ENCODE results near the gene NAPA.

The NAPA gene

GRCh38 chr19:47510516-47511127 lies 4.2 kb downstream of the NAPA start:
- no peak overlapping the region for H3K4me3 ChIP-seq (ENCODE audit: low read depth, low read length)

GRCh38 chr19:47509973-47510372 lies 4.9 kb downstream of the NAPA start:
- H3K27me3 ChIP-seq (ENCODE audit: control insufficient read depth, insufficient read depth, low read length): no peaks in the 10 kb centered on the region
- no peaks in the 10 kb centered on the region for H3K9me3 ChIP-seq (ENCODE audit: control insufficient read depth, insufficient read depth, low read length)
- H3K27ac ChIP-seq (ENCODE audit: low read depth, low read length): no peak overlapping the region
- H3K36me3 ChIP-seq (ENCODE audit: control insufficient read depth, insufficient read depth, low read length): no peaks in the 10 kb centered on the region
- no peak overlapping the region for H3K4me3 ChIP-seq (ENCODE audit: low read depth, low read length)
- no peak overlapping the region for H3K9ac ChIP-seq (ENCODE audit: low read depth, low read length)
- H3K4me1 ChIP-seq (ENCODE audit: control insufficient read depth, insufficient read depth, low read length): peaks cover 10% of the 10 kb centered on the region

More at GRCh38 chr19:47510516-47511127, 4.2 kb downstream of the NAPA start:
- Histone ChIP-seq H3K4me1 (ENCODE audit: control insufficient read depth, insufficient read depth, low read length) (peaks cover 10% of the 10 kb centered on the region), H3K9ac (ENCODE audit: low read depth, low read length) (no peak overlapping the region), H3K27me3 (ENCODE audit: control insufficient read depth, insufficient read depth, low read length) (no peaks in the 10 kb centered on the region), H3K27ac (ENCODE audit: low read depth, low read length) (no peak overlapping the region), H3K9me3 (ENCODE audit: control insufficient read depth, insufficient read depth, low read length) (no peaks in the 10 kb centered on the region), H3K36me3 (ENCODE audit: control insufficient read depth, insufficient read depth, low read length) (no peaks in the 10 kb centered on the region)

DNA sequence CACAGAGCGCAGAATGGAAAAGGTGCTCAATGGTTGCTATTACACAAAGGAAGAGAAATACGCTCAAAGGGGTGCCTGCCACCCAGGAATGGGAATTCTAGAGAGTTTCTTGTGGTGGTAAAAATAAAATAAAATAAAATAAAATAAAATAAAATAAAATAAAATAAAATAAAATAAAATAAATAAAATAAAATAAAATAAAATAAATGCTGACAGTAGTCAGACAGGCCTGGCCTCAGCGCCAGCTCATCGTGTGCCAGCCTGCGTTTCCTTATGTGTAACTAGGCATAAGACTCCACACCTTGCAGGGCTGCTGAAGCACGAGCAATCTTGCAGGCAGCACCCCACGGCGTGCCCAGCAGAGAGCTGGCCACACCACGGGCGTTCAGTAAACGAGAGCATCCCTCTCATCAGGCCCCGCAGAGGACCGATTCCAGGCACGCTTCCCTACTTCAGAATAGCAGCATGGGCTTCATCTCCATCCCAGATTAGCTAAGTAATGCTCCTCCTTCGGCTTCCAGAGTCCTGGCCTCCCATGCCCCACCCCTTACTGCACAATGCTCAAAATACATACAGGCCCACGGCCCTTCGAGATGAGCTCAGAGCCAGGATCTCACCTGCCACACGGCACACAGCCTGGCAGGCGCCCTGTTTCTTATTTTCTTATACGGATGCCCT lies 5.6 kb downstream of the NAPA start:
- H3K9ac ChIP-seq (ENCODE audit: low read depth, low read length): no peak overlapping the region
- H3K4me1 ChIP-seq (ENCODE audit: control insufficient read depth, insufficient read depth, low read length): peaks cover 10% of the 10 kb centered on the region
- no peak overlapping the region for H3K4me3 ChIP-seq (ENCODE audit: low read depth, low read length)
- no peaks in the 10 kb centered on the region for H3K27me3 ChIP-seq (ENCODE audit: control insufficient read depth, insufficient read depth, low read length)
- 0 out of 2 replicates have a peak, but pooled peaks cover 3% of the 10 kb centered on the region for H3K36me3 ChIP-seq (ENCODE audit: control insufficient read depth, insufficient read depth, low read length)
- no peak overlapping the region for H3K27ac ChIP-seq (ENCODE audit: low read depth, low read length)
- H3K9me3 ChIP-seq (ENCODE audit: control insufficient read depth, insufficient read depth, low read length): no peaks in the 10 kb centered on the region

GRCh38 chr19:47508721-47509120 lies 6.1 kb downstream of the NAPA start:
- no peak overlapping the region for H3K9ac ChIP-seq (ENCODE audit: low read depth, low read length)
- H3K9me3 ChIP-seq (ENCODE audit: control insufficient read depth, insufficient read depth, low read length): no peaks in the 10 kb centered on the region
- peaks cover 8% of the 10 kb centered on the region for H3K4me1 ChIP-seq (ENCODE audit: control insufficient read depth, insufficient read depth, low read length)
- H3K36me3 ChIP-seq (ENCODE audit: control insufficient read depth, insufficient read depth, low read length): peaks cover 7% of the 10 kb centered on the region; the same call in 1 of the 2 replicates
- H3K27me3 ChIP-seq (ENCODE audit: control insufficient read depth, insufficient read depth, low read length): no peaks in the 10 kb centered on the region
- no peak overlapping the region for H3K4me3 ChIP-seq (ENCODE audit: low read depth, low read length)
- H3K27ac ChIP-seq (ENCODE audit: low read depth, low read length): peak overlapping the region; percentile 27

DNA sequence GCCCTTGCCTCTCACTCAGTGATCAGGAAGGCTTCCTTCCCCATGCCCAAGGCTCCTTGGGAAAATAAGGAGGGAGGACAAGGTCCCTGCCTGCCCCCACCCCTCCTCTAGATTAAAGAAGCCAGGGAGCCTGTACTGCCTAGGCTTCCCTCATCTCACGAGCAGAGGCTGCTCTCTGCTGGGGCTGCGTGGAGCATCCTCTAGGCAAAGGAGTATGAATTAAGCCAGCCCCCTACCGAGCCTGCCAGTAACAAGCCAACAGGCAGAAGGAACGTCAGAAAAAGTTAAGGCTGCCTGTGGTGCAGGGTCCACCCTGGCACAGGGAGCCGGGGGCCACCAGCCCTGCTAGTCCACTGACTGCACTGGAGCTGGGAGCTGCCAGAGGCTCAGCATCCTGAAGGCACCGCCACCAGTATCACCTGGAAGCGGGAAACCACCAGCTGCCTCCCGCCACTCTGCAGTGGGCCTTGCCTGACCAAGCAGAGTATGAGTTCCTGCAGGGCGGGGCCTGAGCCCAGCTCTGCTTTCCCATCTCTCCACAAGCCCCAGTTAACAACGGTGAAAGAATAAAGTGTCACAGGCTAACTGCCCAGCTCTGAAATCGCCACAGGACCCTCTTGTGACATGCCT lies 6.8 kb downstream of the NAPA start:
- Histone ChIP-seq H3K36me3 (ENCODE audit: control insufficient read depth, insufficient read depth, low read length) (peaks cover 13% of the 10 kb centered on the region; the same call in 1 of the 2 replicates), H3K9me3 (ENCODE audit: control insufficient read depth, insufficient read depth, low read length) (no peaks in the 10 kb centered on the region), H3K27me3 (ENCODE audit: control insufficient read depth, insufficient read depth, low read length) (no peaks in the 10 kb centered on the region), H3K4me3 (ENCODE audit: low read depth, low read length) (no peak overlapping the region), H3K9ac (ENCODE audit: low read depth, low read length) (no peak overlapping the region), H3K27ac (ENCODE audit: low read depth, low read length) (peak overlapping the region; percentile 27), H3K4me1 (ENCODE audit: control insufficient read depth, insufficient read depth, low read length) (peaks cover 8% of the 10 kb centered on the region)

DNA sequence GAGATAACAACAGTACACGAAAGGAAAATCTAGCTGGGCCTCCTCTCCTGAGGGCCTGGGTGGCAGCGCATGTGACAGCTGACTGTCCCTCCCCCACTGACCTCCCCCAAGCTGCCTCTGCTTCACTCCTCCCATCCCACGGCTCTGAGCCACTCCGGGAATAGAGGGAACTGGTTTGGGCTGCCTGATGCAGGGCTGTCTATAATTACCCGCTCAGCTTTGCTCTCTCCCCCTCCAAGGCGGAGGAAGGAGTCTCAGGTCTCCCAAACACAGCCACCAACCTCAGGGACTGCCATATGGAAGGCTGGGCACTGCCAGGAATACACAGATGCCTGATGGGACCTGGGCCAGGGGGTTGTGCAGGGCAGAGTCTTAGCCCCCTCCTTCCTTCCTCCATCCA lies 7.9 kb downstream of the NAPA start:
- peaks cover 8% of the 10 kb centered on the region for H3K4me1 ChIP-seq (ENCODE audit: control insufficient read depth, insufficient read depth, low read length)
- H3K27me3 ChIP-seq (ENCODE audit: control insufficient read depth, insufficient read depth, low read length): no peaks in the 10 kb centered on the region
- no peak overlapping the region for H3K27ac ChIP-seq (ENCODE audit: low read depth, low read length)
- peaks cover 20% of the 10 kb centered on the region; the same call in 1 of the 2 replicates for H3K36me3 ChIP-seq (ENCODE audit: control insufficient read depth, insufficient read depth, low read length)
- H3K9me3 ChIP-seq (ENCODE audit: control insufficient read depth, insufficient read depth, low read length): no peaks in the 10 kb centered on the region
- no peak overlapping the region for H3K9ac ChIP-seq (ENCODE audit: low read depth, low read length)
- H3K4me3 ChIP-seq (ENCODE audit: low read depth, low read length): no peak overlapping the region

GRCh38 chr19:47506459-47506858 lies 8.4 kb downstream of the NAPA start:
- H3K27ac ChIP-seq (ENCODE audit: low read depth, low read length): no peak overlapping the region

DNA sequence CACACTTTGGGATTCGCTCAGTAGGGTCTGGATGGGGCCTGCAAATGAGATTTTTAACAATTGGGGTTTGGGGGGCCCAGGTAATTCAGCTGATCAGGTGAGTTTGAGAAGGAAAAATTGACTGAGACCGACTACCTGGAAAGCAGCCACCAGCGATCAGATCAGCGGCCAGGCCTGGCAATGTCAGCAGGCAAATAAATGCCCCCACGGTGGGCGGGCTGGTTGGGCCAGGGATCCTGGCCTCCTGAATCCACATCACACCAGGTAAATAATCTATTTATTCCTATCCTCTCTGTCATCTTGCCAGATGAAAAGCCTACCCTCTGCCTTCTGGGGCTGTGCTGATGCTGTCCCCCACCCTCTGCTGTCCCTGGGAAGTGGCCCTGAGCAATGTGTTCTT lies 9.4 kb downstream of the NAPA start:
- peaks cover 13% of the 10 kb centered on the region for H3K4me1 ChIP-seq (ENCODE audit: control insufficient read depth, insufficient read depth, low read length)

More at GRCh38 chr19:47506459-47506858, 8.4 kb downstream of the NAPA start:
- no peak overlapping the region for H3K9ac ChIP-seq (ENCODE audit: low read depth, low read length)
- H3K27me3 ChIP-seq (ENCODE audit: control insufficient read depth, insufficient read depth, low read length): no peaks in the 10 kb centered on the region
- H3K4me1 ChIP-seq (ENCODE audit: control insufficient read depth, insufficient read depth, low read length): peaks cover 8% of the 10 kb centered on the region
- H3K9me3 ChIP-seq (ENCODE audit: control insufficient read depth, insufficient read depth, low read length): no peaks in the 10 kb centered on the region
- peaks cover 23% of the 10 kb centered on the region; the same call in 1 of the 2 replicates for H3K36me3 ChIP-seq (ENCODE audit: control insufficient read depth, insufficient read depth, low read length)
- no peak overlapping the region for H3K4me3 ChIP-seq (ENCODE audit: low read depth, low read length)

GRCh38 chr19:47503826-47504150 lies 11.1 kb downstream of the NAPA start:
- H3K36me3 ChIP-seq (ENCODE audit: control insufficient read depth, insufficient read depth, low read length): peaks cover 41% of the 10 kb centered on the region
- no peaks in the 10 kb centered on the region for H3K9me3 ChIP-seq (ENCODE audit: control insufficient read depth, insufficient read depth, low read length)
- H3K4me3 ChIP-seq (ENCODE audit: low read depth, low read length): no peak overlapping the region
- no peaks in the 10 kb centered on the region for H3K27me3 ChIP-seq (ENCODE audit: control insufficient read depth, insufficient read depth, low read length)
- H3K27ac ChIP-seq (ENCODE audit: low read depth, low read length): no peak overlapping the region
- no peak overlapping the region for H3K9ac ChIP-seq (ENCODE audit: low read depth, low read length)
- peaks cover 21% of the 10 kb centered on the region for H3K4me1 ChIP-seq (ENCODE audit: control insufficient read depth, insufficient read depth, low read length)

More for the DNA sequence above, 9.4 kb downstream of the NAPA start:
- peaks cover 30% of the 10 kb centered on the region for H3K36me3 ChIP-seq (ENCODE audit: control insufficient read depth, insufficient read depth, low read length)
- H3K27me3 ChIP-seq (ENCODE audit: control insufficient read depth, insufficient read depth, low read length): no peaks in the 10 kb centered on the region
- H3K4me3 ChIP-seq (ENCODE audit: low read depth, low read length): no peak overlapping the region
- no peak overlapping the region for H3K27ac ChIP-seq (ENCODE audit: low read depth, low read length)
- H3K9ac ChIP-seq (ENCODE audit: low read depth, low read length): no peak overlapping the region
- no peaks in the 10 kb centered on the region for H3K9me3 ChIP-seq (ENCODE audit: control insufficient read depth, insufficient read depth, low read length)

- Histone ChIP-seq H3K36me3 (ENCODE audit: control insufficient read depth, insufficient read depth, low read length) (peaks cover 46% of the 10 kb centered on the region), H3K4me1 (ENCODE audit: control insufficient read depth, insufficient read depth, low read length) (peaks cover 19% of the 10 kb centered on the region), H3K27ac (ENCODE audit: low read depth, low read length) (no peak overlapping the region), H3K27me3 (ENCODE audit: control insufficient read depth, insufficient read depth, low read length) (no peaks in the 10 kb centered on the region), H3K4me3 (ENCODE audit: low read depth, low read length) (no peak overlapping the region), H3K9ac (ENCODE audit: low read depth, low read length) (no peak overlapping the region), H3K9me3 (ENCODE audit: control insufficient read depth, insufficient read depth, low read length) (no peaks in the 10 kb centered on the region)
Observed at GRCh38 chr19:47503130-47503825, 11.6 kb downstream of the NAPA start.
